HepG2 (cell line): Measurements from ENCODE around the gene RIPOR1. TPM values are rescaled to one million over a fixed set of nuclear protein-coding genes. Genes with fewer than 3 reads are reported as not detected.

ENCODE experiments used
- ATAC-seq: fragments of 200-7000 bp; cut with Tn5 transposase; 3 replicates; pipeline ENCODE4 v1.9.1; 2020; ENCODE audit warnings: mild to moderate bottlenecking, moderate library complexity
- BruUV-seq: library from RNA; stranded (reverse); fragments of 400-500 nt; replicated peaks from 2 replicates; lab custom pipeline; 2021; lab: Mats Ljungman, UMichigan
- CTCF ChIA-PET: fragments of 300-600 bp; formaldehyde crosslinking; extraction: SDS; loops from one replicate; lab custom pipeline; 2021; ENCODE audit warnings: low total read pairs, inconsistent platforms, low intra/inter-chr PET ratio; lab: Yijun Ruan, JAX
- POLR2A ChIA-PET: fragments of 350-600 bp; sonication (Branson Sonifier 250); formaldehyde crosslinking; loops from one replicate; lab custom pipeline; 2020; ENCODE audit warnings: antibody characterized with exemption, inconsistent platforms; lab: Yijun Ruan, JAX
- DNase-seq: peaks from one replicate; pipeline ENCODE4 v3.0.0-alpha.2; 2015; ENCODE audit warnings: low spot score
- FAIRE-seq: peaks from 3 replicates; lab custom pipeline; 2011; peaks lifted over from hg19 to GRCh38; lab: Jason Lieb, UNC
- H2AFZ ChIP-seq: one replicate; pipeline ENCODE4 v1.6.1; 2011; ENCODE audit warnings: low read length, inconsistent platforms
- H3K27ac ChIP-seq: fragments of 300-600 bp; 3 replicates; pipeline ENCODE4 v1.8.0; 2011; ENCODE audit warnings: mixed run types, mild to moderate bottlenecking, mixed read lengths, low read length, inconsistent platforms; ENCODE audit not compliant: insufficient read depth; ENCODE audit errors: extremely low read length
- H3K27me3 ChIP-seq, 2 experiments: fragments of 200-600 bp in 1 of 2; 2 replicates in 1 of 2; 3 replicates in 1 of 2; pipeline versions ENCODE4 v1.6.0 to v1.8.0; 2011; ENCODE audit warnings: low read length in 2 of 2, mild to moderate bottlenecking in 2 of 2, moderate library complexity in 2 of 2, inconsistent platforms in 1 of 2; ENCODE audit not compliant: insufficient read depth in 2 of 2, control insufficient read depth in 1 of 2
- H3K36me3 ChIP-seq, 2 experiments: fragments of 200-600 bp in 1 of 2; replicated peaks in 1 of 2; 2 replicates in 1 of 2; 3 replicates in 1 of 2; pipeline versions ENCODE4 v1.5.1 to v1.8.0; 2011; ENCODE audit warnings: low read length in 2 of 2, inconsistent platforms in 1 of 2; ENCODE audit not compliant: insufficient read depth in 2 of 2, control insufficient read depth in 1 of 2
- H3K4me1 ChIP-seq: 2 replicates; pipeline ENCODE4 v1.5.1; 2012; ENCODE audit warnings: low read length, inconsistent platforms; ENCODE audit not compliant: insufficient read depth
- H3K4me2 ChIP-seq: 2 replicates; pipeline ENCODE4 v1.6.0; 2011; ENCODE audit warnings: low read depth, low read length, inconsistent platforms
- H3K4me3 ChIP-seq, 3 experiments: fragments of 200-600 bp in 1 of 3; sonication (generic), shearing (Covaris generic) in 1 of 3; replicated peaks in 1 of 3; 2 replicates each; pipeline ENCODE4 v1.5.1; 2011 to 2016; ENCODE audit warnings: low read length in 3 of 3, inconsistent platforms in 2 of 3, low read depth in 2 of 3, mild to moderate bottlenecking in 2 of 3, control low read depth in 1 of 3, mixed read lengths in 1 of 3; ENCODE audit not compliant: insufficient read depth in 1 of 3
- H3K79me2 ChIP-seq: one replicate; pipeline ENCODE4 v1.6.1; 2011; ENCODE audit warnings: low read length, inconsistent platforms; ENCODE audit not compliant: insufficient read depth
- H3K9ac ChIP-seq: 2 replicates; pipeline ENCODE4 v1.6.0; 2011; ENCODE audit warnings: mild to moderate bottlenecking, low read depth, low read length, inconsistent platforms; ENCODE audit not compliant: insufficient read depth
- H3K9me3 ChIP-seq: 2 replicates; pipeline ENCODE4 v1.5.1; 2012; ENCODE audit warnings: mild to moderate bottlenecking, low read length
- H4K20me1 ChIP-seq: 2 replicates; pipeline ENCODE4 v1.6.0; 2011; ENCODE audit warnings: inconsistent platforms, mild to moderate bottlenecking, low read length, moderate library complexity; ENCODE audit not compliant: insufficient read depth
- ERF ChIP-seq: IDR thresholded peaks from 2 replicates; pipeline ENCODE4 v1.6.1; 2018; ENCODE audit warnings: missing biosample characterization, missing genetic modification reagents
- FOXP1 ChIP-seq, 2 experiments: fragments of 450-650 bp in 1 of 2; IDR thresholded peaks; 2 replicates each; pipeline ENCODE4 v1.6.1; 2017 to 2018; ENCODE audit warnings: antibody characterized with exemption in 1 of 2
- KAT8 ChIP-seq: IDR thresholded peaks from 2 replicates; pipeline ENCODE4 v1.6.1; 2016; ENCODE audit warnings: missing genetic modification reagents, missing compliant biosample characterization
- KDM5B ChIP-seq: sonication (generic); formaldehyde crosslinking; IDR thresholded peaks from 2 replicates; pipeline ENCODE4 v1.4.0; 2020; ENCODE audit warnings: missing genetic modification reagents, mild to moderate bottlenecking, borderline replicate concordance
- ZKSCAN8 ChIP-seq: IDR thresholded peaks from 2 replicates; pipeline ENCODE4 v1.6.1; 2016; ENCODE audit warnings: borderline replicate concordance, missing genetic modification reagents, missing compliant biosample characterization
- ZMAT3 ChIP-seq: sonication (generic); formaldehyde crosslinking; conservative IDR thresholded peaks from 2 replicates; pipeline ENCODE4 v1.7.0; 2021; ENCODE audit warnings: missing genetic modification reagents
- ZNF124 ChIP-seq: sonication (generic); formaldehyde crosslinking; IDR thresholded peaks from 2 replicates; pipeline ENCODE4 v1.4.0; 2020; ENCODE audit warnings: missing genetic modification reagents
- ZNF607 ChIP-seq: sonication (generic); formaldehyde crosslinking; IDR thresholded peaks from 2 replicates; pipeline ENCODE4 v1.5.1; 2020; ENCODE audit warnings: missing genetic modification reagents, mild to moderate bottlenecking, borderline replicate concordance
- WGBS: methylation state at CpG from one replicate; pipeline ENCODE4 v1.1.6; 2017; ENCODE audit warnings: low lambda C conversion rate; 5-methylcytosine and 5-hydroxymethylcytosine counted together
- in situ Hi-C: cut with HindIII; loops from 2 replicates; pipeline ENCODE4 v1.10.0; 2017; ENCODE audit warnings: low pct_unique_long_range_greater_than_20kb; ENCODE audit not compliant: extremely low pct_ligation_motif_present
- intact Hi-C: fragments of 100-400 bp; cut with micrococcal nuclease; formaldehyde crosslinking; loops from one replicate; pipeline ENCODE4 v1.10.0; 2022; ENCODE audit not compliant: unreplicated experiment
- polyA plus RNA-seq, 8 experiments: library from polyadenylated mRNA; depleted of rRNA in 3 of 8; stranded (reverse) in 7 of 8; unstranded in 1 of 8; fragments of >200 nt; fragmentation: Illumina TruSeq in 4 of 8; extraction: Trizol in 4 of 8; gene quantifications; 2 replicates each; pipeline versions ENCODE4 v1.2.1 to v1.2.3, GENCODE V29; 2011 to 2016; ENCODE audit warnings: low read depth in 4 of 8, missing spikeins in 1 of 8, mixed read lengths in 1 of 8; ENCODE audit not compliant: insufficient read depth in 1 of 8
- total RNA-seq, 5 experiments: library from RNA; depleted of rRNA; stranded (reverse); fragments of >200 nt; fragmentation: Illumina TruSeq; extraction: Trizol; gene quantifications; 2 replicates each; pipeline ENCODE4 v1.2.3, GENCODE V29; 2016; ENCODE audit warnings: low read depth in 1 of 5
- TF ChIP-seq, protein P1 (sequence below): sonication (generic); formaldehyde crosslinking; IDR thresholded peaks from 2 replicates; pipeline ENCODE4 v1.4.0; 2020; ENCODE audit warnings: missing genetic modification reagents
- TF ChIP-seq, protein P2 (sequence below): sonication (generic); formaldehyde crosslinking; IDR thresholded peaks from 2 replicates; pipeline ENCODE4 v1.5.0; 2020; ENCODE audit warnings: mild to moderate bottlenecking, missing genetic modification reagents, borderline replicate concordance

RIPOR1 gene
- total and polyA plus RNA-seq, 2 of the 13 experiments (the other 11 are each of a cell fraction or from before 2014, with no cell fraction given): 4.6 to 8.1 TPM

DNA sequence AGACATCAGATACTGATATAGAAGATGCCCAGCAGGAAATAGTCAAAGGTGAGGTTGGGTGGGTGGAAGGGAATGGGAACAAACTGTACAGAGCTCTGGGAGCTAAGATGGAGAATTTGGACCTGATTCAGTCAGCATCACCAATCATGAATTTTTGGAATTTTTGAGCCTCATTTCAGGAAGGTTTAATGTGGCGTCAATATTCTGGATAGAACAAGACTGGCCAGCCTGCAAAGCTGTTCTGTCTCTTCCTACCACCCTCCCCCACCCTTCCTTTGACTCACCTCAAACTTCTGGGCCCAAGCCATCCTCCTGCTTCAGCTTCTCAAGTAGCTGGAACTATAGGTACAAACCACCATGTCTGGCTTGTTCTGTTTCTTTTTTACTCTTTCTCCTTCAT lies 66.3 kb downstream of the RIPOR1 start:
- peaks cover 54% of the 10 kb centered on the region for H3K79me2 ChIP-seq
- H3K4me3 ChIP-seq: no peak overlapping the region
- ATAC-seq: no peak
- H3K36me3 ChIP-seq: peaks cover 8 to 16% of the 10 kb centered on the region in 2 experiments
- BruUV-seq: TSS peak; percentile 8
- intact Hi-C loops (no loop called here), in situ Hi-C loops (no loop called here)
- FAIRE-seq: no peak
- no peak overlapping the region for H3K27ac ChIP-seq
- POLR2A ChIA-PET: no interaction called here
- H3K9ac ChIP-seq: no peak overlapping the region
- no peak overlapping the region for H2AFZ ChIP-seq
- no peaks in the 10 kb centered on the region for H3K4me1 ChIP-seq
- CTCF ChIA-PET: no interaction called here
- no peak for DNase-seq
- WGBS: 96% methylated on average over 1 of the region's 1 CpG
- no peaks in the 10 kb centered on the region for H3K27me3 ChIP-seq
- no peak overlapping the region for H3K4me2 ChIP-seq
- no peaks in the 10 kb centered on the region for H3K9me3 ChIP-seq
- H4K20me1 ChIP-seq: peaks cover 5% of the 10 kb centered on the region; the same call in 1 of the 2 replicates
- TF ChIP-seq ZNF124 (CRISPR knock-in tag) (no peak), KAT8 (CRISPR knock-in tag) (no peak), FOXP1 (IDR thresholded peaks at IDR 0.05) (no peak), FOXP1 (CRISPR knock-in tag; IDR thresholded peaks at IDR 0.05) (no peak), KDM5B (no peak), ZNF607 (no peak), ZMAT3 (CRISPR knock-in tag) (no peak), ZKSCAN8 (CRISPR knock-in tag) (no peak), ERF (CRISPR knock-in tag) (no peak)
- TF ChIP-seq, protein P1, sequence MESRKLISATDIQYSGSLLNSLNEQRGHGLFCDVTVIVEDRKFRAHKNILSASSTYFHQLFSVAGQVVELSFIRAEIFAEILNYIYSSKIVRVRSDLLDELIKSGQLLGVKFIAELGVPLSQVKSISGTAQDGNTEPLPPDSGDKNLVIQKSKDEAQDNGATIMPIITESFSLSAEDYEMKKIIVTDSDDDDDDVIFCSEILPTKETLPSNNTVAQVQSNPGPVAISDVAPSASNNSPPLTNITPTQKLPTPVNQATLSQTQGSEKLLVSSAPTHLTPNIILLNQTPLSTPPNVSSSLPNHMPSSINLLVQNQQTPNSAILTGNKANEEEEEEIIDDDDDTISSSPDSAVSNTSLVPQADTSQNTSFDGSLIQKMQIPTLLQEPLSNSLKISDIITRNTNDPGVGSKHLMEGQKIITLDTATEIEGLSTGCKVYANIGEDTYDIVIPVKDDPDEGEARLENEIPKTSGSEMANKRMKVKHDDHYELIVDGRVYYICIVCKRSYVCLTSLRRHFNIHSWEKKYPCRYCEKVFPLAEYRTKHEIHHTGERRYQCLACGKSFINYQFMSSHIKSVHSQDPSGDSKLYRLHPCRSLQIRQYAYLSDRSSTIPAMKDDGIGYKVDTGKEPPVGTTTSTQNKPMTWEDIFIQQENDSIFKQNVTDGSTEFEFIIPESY: no peak
- TF ChIP-seq, protein P2, sequence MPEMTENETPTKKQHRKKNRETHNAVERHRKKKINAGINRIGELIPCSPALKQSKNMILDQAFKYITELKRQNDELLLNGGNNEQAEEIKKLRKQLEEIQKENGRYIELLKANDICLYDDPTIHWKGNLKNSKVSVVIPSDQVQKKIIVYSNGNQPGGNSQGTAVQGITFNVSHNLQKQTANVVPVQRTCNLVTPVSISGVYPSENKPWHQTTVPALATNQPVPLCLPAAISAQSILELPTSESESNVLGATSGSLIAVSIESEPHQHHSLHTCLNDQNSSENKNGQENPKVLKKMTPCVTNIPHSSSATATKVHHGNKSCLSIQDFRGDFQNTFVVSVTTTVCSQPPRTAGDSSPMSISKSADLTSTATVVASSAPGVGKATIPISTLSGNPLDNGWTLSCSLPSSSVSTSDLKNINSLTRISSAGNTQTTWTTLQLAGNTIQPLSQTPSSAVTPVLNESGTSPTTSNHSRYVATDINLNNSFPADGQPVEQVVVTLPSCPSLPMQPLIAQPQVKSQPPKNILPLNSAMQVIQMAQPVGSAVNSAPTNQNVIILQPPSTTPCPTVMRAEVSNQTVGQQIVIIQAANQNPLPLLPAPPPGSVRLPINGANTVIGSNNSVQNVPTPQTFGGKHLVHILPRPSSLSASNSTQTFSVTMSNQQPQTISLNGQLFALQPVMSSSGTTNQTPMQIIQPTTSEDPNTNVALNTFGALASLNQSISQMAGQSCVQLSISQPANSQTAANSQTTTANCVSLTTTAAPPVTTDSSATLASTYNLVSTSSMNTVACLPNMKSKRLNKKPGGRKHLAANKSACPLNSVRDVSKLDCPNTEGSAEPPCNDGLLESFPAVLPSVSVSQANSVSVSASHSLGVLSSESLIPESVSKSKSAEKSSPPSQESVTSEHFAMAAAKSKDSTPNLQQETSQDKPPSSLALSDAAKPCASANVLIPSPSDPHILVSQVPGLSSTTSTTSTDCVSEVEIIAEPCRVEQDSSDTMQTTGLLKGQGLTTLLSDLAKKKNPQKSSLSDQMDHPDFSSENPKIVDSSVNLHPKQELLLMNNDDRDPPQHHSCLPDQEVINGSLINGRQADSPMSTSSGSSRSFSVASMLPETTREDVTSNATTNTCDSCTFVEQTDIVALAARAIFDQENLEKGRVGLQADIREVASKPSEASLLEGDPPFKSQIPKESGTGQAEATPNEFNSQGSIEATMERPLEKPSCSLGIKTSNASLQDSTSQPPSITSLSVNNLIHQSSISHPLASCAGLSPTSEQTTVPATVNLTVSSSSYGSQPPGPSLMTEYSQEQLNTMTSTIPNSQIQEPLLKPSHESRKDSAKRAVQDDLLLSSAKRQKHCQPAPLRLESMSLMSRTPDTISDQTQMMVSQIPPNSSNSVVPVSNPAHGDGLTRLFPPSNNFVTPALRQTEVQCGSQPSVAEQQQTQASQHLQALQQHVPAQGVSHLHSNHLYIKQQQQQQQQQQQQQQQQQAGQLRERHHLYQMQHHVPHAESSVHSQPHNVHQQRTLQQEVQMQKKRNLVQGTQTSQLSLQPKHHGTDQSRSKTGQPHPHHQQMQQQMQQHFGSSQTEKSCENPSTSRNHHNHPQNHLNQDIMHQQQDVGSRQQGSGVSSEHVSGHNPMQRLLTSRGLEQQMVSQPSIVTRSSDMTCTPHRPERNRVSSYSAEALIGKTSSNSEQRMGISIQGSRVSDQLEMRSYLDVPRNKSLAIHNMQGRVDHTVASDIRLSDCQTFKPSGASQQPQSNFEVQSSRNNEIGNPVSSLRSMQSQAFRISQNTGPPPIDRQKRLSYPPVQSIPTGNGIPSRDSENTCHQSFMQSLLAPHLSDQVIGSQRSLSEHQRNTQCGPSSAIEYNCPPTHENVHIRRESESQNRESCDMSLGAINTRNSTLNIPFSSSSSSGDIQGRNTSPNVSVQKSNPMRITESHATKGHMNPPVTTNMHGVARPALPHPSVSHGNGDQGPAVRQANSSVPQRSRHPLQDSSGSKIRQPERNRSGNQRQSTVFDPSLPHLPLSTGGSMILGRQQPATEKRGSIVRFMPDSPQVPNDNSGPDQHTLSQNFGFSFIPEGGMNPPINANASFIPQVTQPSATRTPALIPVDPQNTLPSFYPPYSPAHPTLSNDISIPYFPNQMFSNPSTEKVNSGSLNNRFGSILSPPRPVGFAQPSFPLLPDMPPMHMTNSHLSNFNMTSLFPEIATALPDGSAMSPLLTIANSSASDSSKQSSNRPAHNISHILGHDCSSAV: no peak
